Left ventricle myocardium superior (tissue), 1 donor: ENCODE data around the gene SGF29. TPM values are rescaled to one million over a fixed set of nuclear protein-coding genes. Genes with fewer than 3 reads are reported as not detected.
A peak's percentile ranks its signal among the peaks of the same experiment; 100 is the strongest.
"Not testable (repeated sequence)": the region's sequence is repeated elsewhere in the genome, so short reads cannot be mapped to it uniquely, and the experiment has no call there.

Experiments used
- ATAC-seq: fragments of 200-7000 bp; cut with Tn5 transposase; one replicate; pipeline ENCODE4 v1.9.1; 2020; ENCODE audit warnings: mild to moderate bottlenecking, moderate library complexity
- DNase-seq: peaks from one replicate; pipeline ENCODE4 v3.0.0-alpha.2; 2020
- intact Hi-C: fragments of 100-400 bp; cut with micrococcal nuclease; formaldehyde crosslinking; loops from one replicate; pipeline ENCODE4 v1.11.0; 2022
- total RNA-seq: library from RNA; stranded (reverse); fragmentation: NEBNext Ultra II Directional; extraction: Animal tissue kit (Norgen Biotek cat#: 25700); gene quantifications from one replicate; pipeline ENCODE4 v1.2.1, GENCODE V29; 2021
- donor health status: DM: no; HTN: yes; CAD: no; lungs with severe emphysema.

Gene SGF29
- total RNA-seq, 1 donor from 2014 or later: 20.4 TPM

DNA sequence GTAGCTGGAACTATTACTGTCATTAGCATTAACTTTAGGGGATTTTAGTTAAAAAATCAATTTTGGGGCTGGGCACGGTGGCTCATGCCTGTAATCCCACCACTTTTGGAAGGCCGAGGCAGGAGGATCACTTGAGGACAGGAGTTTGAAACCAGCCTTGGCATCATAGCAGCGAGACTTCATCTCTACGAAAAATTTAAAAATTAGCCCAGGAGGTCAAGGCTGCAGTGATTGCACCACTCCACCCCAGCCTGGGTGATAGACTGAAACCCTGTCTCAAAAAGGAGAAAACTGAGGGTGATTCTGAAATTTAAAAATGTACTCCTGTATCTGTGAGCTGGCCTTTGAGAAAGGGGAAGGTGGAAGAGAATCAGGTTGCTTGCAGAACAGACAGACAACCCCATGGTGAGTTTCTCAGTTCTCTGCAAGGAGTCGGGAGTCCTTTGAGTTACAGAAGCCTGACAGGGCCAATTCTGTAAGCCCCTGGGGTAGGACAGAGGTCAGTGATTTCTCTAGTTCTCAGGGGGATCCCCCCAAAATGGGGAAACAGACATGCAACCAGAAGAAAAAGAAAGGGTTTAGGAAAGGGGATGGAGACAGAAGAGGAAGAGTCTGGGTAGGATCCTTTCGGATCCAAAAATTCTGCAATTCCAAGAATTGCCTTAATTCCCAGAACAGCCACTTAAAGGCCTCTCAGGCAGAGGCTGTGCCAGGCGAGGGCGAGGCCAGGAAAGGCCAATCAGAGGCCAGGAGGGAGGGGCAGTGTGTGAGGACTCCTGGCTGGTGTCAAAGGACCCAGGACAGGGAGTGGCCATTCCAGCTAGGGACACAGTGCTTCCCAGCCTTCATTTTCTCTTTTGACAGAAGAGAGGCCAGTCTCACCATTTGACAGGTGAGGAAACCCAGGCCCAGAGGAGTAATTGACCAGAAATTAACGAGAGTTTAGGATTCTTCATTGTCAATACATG, 21.7 kb upstream of the SGF29 start:
- ATAC-seq (peak; percentile 97), DNase-seq (peak; percentile 90)
- intact Hi-C loops: no loop called here

DNA sequence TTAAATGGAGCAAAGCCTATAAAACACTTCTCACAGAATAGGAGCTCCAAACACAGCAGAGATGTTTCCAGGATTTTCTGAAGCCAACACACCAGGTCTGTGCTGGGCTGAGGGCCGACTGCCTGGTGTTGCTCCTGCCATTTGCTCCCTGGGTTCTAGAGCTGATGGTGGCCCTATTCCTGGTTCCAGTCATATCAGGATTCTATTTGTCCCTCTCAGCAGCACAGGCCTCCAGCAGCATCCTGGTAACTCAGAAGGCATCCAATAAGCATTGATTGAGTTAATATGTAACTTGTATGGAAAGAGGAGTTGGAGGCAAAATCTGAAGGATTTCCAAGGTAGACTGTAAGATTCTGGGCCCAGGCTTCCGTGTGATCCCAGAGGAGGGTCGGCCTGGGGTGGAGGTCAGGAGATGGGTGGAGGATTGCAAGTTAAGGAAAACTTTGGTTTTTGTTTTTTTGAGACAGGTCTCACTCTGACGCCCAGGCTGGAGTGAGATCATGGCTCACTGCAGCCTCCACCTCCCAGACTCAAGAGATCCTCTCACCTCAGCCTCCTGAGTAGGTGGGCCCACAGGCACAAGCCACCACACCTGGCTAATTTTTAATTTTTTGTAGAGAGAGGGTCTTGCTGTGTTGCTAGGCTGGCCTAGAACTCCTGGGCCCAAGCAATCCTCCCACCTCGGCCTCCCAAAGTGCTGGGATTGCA, 20.6 kb upstream of the SGF29 start:
- intact Hi-C loops: no loop called here
- ATAC-seq: no peak
- DNase-seq: no peak

DNA sequence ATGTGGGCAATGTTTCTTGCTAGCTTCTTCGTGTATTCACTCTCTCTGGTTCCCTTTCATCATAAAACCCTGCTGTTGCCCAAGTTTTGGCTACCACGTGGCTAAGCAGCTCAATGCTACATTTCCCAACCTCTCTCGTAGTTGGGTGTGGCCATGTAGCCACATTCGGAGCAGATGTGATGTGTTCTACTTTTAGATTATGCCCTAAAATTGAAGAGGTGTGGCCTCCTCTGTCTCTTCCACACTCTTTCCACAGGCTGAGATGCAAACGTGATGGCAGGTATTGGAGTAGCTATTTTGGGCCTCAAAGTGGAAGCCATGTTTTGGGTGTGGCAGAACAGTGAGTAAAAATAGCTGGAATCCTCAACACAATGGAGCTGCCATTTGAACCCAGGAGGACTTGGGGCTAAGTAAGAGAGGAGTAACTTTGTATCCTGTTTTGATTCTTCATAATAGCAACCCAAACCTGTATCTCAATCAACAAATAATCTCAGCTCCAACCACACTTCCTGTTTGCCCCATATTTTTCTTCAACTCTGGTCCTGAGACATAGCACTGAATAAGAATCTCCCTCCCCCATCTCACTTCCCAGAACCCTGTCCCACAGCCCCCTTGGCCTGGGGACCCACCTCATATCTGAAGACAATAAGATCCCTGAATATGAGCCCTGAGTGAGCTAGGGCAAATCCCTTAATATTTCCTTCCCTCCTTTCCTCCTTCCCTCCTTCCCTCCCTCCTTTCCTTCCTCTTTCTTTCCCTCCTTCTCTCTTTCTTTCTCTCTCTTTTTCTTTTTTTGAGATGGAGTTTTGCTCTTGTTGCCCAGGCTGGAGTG, 19.0 kb upstream of the SGF29 start:
- no peak for DNase-seq
- ATAC-seq: no peak
- intact Hi-C loops: no loop called here

DNA sequence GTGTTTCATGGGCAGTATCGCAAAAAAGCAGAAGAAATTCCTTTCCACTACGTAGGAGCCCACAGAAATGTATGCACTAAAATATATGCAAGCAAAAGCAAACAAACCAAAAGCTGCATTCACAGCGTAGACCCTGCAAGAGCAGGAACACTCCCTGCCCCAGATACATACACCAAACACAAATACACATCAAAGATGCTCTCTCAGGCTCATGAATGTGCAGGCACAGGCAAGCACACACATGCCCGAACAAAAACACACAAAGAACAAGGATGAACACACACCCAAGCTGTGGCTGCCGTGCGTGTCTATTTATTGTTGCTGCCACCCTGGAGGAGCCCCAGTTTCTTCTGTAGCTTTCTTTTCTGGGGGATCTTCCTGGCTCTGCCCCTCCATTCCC, 16.6 kb upstream of the SGF29 start:
- ATAC-seq: no peak
- no peak for DNase-seq
- intact Hi-C loops: no loop called here

DNA sequence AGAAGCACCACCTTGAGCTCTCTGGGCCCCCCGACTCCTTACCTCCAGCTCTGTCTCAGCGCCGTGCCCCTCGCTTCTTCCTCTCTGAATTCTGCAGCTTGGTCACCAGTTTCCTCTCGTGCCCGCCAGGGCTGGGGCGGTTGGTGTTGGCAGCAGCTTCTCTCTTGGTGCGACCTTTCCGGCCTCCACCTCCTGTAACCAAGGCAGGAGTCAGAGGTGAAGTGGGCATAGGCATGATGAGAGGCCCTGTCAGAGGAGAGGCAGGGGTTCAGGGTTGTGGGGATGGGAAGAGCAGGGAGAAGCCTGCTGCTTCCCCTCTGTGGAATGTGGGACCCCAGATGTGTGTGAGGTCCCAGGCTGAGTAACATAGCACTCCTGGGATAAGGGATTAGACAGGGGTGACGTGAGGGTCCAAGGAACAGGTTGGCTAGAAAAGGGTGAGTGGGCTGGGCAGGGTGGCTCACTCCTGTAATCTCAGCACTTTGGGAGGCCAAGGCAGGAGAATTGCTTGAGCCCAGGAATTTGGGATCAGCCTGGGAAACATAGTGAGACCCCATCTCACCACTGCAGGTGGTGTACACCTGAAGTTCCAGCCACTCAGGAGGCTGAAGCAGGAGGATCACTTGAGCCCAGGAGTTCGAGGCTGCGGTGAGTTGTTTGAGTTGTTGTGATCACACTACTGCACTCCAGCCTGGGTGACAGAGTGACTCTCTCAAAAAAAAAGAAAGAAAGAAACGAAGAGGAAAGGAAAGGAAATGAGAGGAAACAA, 15.6 kb upstream of the SGF29 start:
- intact Hi-C loops: no loop called here
- no peak for ATAC-seq

DNA sequence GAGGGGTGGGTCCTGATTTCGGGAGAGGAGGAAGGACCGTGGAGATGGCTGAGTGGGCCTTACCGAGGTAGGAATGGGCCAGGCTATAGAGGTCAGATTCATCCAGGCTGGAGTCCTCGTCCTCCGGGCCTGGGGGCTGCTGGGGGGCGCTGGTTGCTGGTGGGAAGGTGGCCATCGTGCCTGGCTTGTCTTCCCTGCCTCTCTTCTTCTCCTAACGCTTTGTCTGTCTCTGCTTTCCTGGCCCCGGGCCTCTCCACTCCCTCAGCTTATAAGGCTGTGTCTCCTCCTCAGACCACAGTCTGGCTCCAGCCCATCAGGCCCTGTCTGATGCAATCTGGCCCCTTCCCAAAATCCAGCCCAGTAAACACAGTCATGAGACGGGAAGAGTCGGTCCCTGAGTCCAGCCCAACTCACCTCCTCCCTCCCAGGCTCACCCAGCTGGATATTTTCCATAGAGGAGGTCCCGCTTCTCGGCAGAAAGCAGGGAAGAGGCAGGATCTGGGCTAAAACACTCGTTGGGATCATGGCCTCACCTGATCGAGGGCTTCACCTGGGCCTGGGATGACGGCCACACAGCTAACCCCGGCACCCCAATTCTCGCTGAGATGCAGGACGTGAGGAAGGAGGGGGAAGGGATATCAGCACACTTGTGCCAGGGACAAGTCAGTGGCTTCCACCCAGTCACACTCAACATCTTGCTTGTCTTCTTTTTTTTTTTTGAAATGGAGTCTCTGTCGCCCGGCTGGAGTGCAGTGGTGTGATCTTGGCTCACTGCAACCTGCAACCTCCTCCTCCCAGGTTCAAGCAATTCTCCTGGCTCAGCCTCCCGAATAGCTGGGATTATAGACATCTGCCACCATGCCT, 14.8 kb upstream of the SGF29 start, which contains the start of gene NUPR1:
TSS of gene NUPR1 (minus strand) at position 242 of the 864 bp plus-strand sequence. CDS start at position 175, 67 bp downstream.
- intact Hi-C loops: no loop called here
- DNase-seq: peak; percentile 92
- ATAC-seq: peak; percentile 98

More for the DNA sequence above, 15.6 kb upstream of the SGF29 start:
- DNase-seq: no peak

DNA sequence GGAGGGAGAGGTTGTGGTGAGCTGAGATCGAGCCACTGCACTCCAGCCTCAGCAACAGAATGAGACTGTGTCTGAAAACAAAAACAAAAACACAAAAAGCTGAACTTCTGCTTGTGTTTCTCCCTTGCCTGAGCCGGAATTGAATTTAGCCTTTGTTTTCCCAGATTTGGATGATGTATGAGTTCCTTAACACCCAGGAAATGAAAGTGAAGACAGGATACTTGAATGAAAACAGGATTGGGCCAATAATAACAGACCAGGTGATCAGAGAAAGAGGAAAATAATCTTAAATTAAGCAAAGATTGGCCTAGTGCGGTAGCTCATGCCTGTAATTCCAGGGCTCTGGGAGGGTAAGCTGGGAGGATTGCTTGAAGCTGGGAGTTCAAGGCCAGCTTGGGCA, 13.4 kb upstream of the SGF29 start:
- intact Hi-C loops: no loop called here
- no peak for ATAC-seq
- DNase-seq: no peak

DNA sequence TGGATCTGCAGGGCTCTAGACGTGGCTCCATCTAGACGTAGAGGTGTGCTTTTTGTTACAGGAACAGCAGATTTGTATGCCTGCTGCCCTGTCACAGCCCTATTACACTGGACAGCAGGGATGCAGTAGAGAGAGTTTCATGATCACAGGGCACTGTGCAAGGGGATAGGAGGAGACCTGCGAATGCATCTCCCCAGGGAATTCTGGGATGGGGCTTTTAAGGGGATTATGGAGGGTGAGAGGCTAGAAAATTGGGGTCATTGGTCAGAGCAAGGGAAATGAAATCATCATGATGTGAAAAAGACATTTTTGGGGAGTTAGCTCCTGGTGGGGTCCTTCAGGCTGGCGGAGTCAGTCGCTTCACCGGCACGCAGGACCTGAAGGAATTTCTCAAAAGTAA, 11.1 kb upstream of the SGF29 start:
- intact Hi-C loops: no loop called here
- DNase-seq: no peak
- no peak for ATAC-seq

DNA sequence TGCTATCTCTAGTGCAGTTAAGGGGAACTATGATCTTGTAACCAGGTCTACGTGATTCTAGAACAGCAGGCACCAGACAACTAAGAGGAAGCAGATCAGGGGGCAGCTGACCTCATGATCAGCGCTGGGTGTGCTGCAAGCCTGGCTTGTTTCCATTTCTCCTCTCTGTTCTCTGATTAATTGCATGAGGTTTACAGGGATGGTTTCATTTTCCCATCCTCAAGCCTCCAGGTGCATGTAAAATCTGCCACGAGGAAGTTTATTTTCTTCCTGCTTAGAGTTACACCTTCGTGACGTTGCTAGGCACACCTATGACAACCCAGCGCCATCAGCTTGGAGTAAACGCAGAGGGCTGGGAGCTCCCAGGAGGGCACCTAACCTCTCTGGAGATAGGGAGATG, 10.6 kb upstream of the SGF29 start:
- no peak for DNase-seq
- ATAC-seq: no peak
- intact Hi-C loops: no loop called here

DNA sequence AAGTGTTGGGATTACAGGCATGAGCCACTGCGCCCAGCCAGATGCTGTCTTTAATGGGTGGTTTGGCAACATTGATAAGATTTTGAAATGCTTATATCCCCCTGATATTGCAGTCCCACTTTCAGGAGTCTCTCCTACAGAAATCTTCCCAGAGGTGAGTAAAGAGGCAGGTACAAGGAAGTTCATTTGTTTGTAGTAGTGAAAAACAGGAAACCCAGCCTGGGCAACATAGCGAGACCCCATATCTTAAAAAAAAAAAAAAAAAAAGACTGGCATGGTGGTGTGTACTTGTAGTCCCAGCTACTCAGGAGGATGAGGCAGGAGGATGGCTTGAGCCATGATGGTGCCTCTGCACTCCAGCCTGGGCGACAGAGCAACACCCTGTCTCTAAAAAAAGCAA, 8.7 kb upstream of the SGF29 start:
- ATAC-seq: no peak
- intact Hi-C loops: no loop called here
- DNase-seq: no peak

DNA sequence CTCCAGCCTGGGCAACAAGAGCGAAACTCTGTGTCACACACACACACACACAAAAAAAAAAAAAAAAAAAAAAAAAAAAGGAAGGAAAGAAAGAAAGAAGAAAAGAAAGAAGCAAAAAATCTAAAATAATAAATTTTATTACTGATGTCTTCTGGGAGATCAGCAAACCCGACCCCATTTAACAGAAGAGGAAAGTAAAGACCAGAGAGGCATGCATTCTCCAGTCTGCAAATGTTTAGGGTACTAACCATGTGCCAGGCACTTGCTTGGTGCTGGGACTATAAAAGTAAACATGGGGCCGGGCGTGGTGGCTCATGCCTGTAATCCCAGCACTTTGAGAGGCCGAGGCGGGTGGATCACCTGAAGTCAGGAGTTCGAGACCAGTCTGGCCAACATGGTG, 7.8 kb upstream of the SGF29 start:
- intact Hi-C loops, DNase-seq, ATAC-seq: not testable (repeated sequence)

DNA sequence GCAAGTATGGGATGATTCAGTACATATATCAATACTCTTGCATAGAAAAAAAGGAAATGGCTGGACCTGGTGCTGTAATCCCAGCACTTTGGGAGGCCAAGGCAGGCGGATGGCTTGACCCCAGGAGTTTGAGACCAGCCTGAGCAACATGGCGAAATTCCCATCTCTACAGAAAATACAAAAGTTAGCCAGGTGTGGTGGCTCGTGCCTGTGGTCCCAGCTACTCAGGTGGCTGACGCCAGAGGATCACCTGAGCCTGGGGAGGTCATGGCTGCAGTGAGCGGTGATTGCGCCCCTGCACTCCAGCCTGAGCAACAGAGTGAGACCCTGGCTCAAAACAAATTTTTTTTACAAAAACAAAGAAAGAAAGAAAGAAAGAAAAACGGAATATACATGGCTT, 7.1 kb upstream of the SGF29 start:
- intact Hi-C loops: no loop called here
- ATAC-seq: no peak
- no peak for DNase-seq

DNA sequence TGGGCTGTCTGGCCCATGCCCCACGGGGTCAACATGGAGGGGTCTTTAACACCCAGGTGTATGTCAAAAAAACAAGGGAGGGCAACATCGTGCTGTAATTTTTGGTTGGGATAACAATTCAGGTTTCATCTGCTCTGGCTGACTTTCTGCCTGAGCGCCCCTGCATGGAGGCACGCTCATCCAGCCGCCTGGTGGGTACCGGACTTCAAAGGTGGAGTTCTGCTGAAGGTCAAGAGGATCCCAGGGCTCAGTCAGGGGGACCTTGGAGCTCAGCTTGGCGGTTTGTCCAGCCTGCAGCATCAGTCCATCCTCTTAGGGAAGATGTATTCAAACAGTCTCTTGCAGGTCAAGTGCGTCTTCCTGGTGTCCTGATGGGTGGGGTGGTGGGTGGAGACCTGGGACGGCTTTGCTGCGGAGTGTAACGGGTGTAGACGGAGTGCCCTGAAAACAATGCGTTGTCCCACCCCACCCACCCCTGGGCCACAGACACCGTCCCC, 5.4 kb upstream of the SGF29 start:
- intact Hi-C loops: no loop called here
- no peak for ATAC-seq

DNA sequence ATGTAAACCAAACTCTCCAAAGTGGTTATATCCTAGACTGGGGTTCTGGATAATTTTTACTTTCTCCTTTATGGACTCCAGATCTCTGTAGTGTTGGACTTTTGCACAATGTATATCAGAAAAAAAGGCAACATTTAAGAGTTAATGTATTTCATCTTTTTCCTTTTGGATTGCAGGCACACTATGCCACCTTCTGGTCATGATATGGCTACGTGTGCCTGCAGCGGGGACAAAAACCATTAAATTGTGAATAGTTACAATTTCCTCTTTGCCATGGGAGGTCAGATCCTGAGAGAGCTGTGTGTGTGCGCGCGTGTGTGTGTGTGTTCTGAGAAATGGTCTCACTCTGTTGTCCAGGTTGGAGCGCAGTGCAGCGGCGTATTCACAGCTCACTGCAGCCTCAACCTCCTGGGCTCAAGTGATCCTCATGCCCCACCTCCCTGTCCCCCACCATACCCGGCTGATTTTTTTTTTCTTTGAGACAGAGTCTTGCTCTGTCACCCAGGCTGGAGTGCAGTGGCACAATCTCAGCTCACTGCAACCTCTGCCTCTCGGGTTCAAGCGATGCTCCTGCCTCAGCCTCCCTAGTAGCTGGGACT, 4.3 kb upstream of the SGF29 start:
- no peak for DNase-seq
- no peak for ATAC-seq
- intact Hi-C loops: no loop called here

More for the DNA sequence above, 5.4 kb upstream of the SGF29 start:
- no peak for DNase-seq

DNA sequence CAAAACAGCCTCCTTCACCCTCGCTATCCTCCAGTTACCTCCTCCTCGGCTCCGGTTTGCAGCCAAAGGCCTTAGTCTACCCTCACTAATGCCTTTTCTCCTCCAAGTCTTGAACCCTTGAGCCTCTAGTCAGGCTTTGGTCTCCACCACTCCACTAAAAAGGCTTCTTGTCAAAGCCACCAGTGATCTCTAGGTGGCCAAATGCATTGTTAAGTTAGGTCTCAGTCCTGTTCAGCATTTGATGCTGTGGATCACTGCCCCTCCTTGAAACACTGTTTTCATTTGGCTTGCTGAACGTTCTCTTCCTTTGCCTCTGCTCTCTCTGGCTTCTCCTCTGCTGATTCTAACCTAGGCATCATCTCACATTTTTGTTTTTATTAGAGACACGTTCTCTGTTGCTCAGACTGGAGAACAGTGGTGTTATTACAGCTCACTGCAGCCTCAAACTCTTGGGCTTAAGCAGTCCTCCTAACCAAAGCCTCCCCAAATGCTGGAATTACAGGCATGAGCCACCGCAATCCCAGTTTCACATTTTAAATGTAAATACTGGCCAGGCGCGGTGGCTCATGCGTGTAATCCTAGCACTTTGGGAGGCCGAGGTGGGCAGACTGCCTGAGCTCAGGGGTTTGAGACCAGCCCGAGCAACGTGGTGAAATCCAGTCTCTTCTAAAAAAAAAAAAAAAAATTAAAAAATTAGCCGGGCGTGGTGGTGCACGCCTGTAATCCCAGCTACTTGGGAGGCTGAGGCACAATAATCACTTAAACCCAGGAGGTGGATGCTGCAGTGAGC, 1.1 kb downstream of the SGF29 start:
- intact Hi-C loops: loop anchor here (10.0 kb wide), 1 partner anchor 60 kb away; the partner anchor contains the start of genes APOBR and CLN3
- DNase-seq (no peak), ATAC-seq (no peak)

DNA sequence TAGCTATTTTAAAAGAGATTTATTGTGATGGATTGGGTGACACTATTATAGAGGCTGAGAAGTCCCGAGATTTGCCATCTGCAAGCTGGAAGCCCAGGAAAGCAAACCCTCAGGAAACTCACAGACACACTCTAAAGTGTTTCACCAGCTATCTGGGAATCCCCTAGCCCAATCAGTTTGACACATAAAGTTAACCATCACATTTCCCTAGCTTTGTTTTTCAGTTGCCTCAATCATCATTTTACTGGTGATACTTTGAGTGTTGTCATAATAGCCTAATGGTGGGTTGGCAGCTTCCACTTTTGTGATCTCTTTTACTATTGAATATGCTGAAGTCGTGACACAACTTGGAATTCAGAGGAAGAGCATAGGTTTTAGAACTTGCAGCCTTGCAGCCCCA, 1.8 kb downstream of the SGF29 start:
- DNase-seq: no peak
- no peak for ATAC-seq
- intact Hi-C loops: loop anchor here (10.0 kb wide), 1 partner anchor 61 kb away; the partner anchor contains the start of genes APOBR and CLN3
